NCI-H1436 (cell line): ENCODE measurements around the gene ESRRA.
A peak's percentile ranks its signal among the peaks of the same experiment; 100 is the strongest.

Experiments used
- DNase-seq: peaks from one replicate; lab custom pipeline; 2025; lab: John Stamatoyannopoulos, UW

Gene ESRRA

GRCh38 chr11:64352099-64352994, 47.0 kb downstream of the ESRRA start:
- no peak for DNase-seq

- no peak for DNase-seq
Observed at GRCh38 chr11:64352995-64353714, 47.8 kb downstream of the ESRRA start.

- DNase-seq: no peak
Observed at GRCh38 chr11:64353715-64354506, 48.6 kb downstream of the ESRRA start.

DNA sequence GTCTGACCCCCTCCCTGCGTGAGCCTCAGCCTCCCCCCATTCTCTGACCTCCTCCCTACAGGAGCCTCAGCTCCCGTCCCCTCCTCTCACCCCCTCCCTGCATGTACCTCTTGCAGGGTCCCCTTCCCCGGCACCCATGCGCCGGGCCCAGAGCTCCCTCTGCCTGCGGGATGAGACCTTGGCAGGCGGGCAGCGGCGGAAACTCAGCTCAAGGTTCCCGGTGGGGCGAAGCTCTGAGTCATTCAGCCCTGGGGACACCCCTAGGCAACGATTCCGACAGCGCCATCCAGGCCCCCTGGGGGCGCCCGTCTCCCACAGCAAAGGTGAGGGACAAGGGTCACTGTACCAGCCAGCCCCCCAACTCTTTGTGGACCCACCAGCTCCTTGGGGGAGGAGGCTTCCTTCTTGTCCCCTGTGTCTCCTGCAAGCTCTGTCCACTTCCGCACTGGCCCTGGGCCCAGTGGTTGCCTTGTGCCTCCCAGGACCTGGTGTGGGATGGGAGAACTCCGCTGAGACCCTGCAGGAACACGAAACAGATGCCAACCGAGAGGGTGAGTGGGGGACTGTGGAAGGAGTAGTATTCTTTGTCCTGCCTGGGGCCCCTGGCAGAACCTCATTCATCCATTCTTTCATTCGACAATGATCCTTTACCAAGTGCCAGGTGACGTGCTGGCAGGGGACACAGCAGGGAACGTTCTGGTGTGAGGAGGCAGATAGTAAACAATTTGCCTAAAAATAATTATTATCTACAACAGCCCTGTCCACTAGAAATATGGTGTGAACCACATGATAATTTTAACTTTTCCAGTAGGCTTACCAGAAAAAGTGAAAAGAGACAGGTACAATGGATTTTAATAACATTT, 50.0 kb downstream of the ESRRA start:
- DNase-seq: peak; percentile 82

GRCh38 chr11:64356498-64357411, 51.4 kb downstream of the ESRRA start:
- DNase-seq: peak; percentile 48

GRCh38 chr11:64357446-64357845, 52.1 kb downstream of the ESRRA start:
- no peak for DNase-seq

DNA sequence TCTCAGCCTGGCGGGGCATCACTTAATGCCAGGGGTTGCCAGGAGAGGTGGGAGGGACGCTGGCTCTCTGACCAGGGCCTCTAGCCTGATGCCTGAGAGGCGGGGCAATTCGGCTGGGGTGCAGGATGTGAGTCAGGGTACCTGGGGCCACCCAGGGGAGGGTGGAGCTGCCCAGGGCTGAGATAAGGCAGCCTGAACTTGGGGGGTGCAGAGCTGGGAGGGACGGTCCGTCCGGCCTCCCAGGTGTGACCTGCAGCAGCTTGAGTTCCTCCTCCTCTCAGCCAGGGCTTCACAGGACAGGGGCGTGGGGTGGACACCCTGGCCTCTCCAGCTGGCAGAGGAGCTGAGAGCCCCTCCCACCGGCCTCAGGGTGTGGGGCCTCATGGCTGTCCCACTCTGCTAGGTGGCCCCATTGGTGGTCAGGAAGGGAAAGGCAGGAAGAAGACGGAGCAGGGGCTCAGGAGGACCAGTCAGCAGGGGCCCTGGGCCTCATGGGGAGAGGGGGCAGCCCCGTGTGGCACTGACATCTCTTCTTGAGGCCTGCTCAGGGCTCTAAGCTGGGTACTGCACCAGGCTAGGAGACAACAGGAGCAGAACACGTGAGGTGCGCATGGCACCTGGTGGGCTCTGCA, 52.7 kb downstream of the ESRRA start:
- no peak for DNase-seq

DNA sequence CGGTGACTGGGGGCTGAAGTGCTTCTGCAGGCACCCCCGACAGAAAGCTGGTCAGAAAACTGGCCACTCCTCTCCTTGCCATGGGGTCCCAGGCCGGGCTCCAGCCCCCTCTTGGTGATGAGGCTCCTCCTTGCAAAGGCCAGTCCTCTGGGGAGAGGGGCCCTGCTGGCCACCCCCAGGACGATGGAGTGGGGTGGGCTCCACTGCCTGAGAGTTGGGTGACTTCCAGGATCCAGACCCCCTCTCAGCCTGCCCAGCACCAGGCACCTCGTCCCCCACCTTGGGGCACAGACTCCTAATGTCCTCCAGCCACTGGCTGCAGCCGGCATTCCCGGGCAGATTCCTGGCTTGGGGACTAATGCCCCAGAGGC, 53.2 kb downstream of the ESRRA start:
- DNase-seq: no peak

GRCh38 chr11:64358907-64359711, 53.8 kb downstream of the ESRRA start, which contains the start of gene RPS6KA4:
RPS6KA4 (plus strand) TSS chr11:64359162; CDS start chr11:64359236, 74 bp downstream.
- no peak for DNase-seq

DNA sequence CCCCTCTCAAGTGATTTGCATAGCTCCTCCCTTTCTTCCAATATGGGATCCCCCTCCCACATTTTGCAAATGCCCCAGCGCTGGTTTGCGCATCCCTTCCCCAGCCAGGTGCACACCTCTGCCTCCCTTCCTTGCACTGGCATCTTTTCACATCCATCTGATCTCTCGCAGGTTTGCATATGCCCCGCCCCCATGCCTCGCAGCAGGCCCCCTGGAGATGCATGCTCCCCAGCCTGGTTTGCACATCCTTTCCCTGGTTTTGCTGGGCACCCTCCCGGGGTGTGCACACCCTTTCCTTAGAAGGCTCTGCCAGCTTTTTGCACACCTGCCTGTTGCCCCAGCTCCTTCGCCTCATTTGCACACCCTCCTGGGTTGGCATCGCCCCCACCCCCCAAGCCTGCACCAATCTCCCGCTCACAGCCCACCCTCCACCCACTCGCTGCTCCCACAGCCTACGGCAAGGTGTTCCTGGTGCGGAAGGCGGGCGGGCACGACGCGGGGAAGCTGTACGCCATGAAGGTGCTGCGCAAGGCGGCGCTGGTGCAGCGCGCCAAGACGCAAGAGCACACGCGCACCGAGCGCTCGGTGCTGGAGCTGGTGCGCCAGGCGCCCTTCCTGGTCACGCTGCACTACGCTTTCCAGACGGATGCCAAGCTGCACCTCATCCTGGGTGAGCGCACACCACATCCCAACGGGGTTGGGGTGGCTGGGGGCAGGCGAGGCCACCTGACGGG, 54.6 kb downstream of the ESRRA start:
- no peak for DNase-seq

DNA sequence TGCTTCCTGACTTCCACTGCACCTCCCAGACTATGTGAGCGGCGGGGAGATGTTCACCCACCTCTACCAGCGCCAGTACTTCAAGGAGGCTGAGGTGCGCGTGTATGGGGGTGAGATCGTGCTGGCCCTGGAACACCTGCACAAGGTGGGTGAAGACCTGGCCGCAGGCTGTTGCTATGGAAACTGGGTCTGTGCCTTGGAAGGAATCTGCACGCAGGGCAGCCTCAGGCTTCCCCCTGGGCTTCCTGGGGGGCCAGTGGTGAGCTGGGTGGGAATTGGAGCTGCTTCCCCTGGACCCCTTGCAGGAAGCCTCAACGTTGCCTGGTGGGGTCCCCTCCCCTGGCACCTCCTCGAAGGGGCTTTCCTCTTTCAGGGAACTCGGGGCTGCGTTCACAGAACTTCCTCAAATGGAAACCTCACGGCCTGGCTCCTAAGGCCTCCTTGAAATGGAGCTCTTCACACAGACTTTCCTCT, 55.2 kb downstream of the ESRRA start:
- no peak for DNase-seq

- DNase-seq: no peak
Observed at GRCh38 chr11:64361659-64362058, 56.3 kb downstream of the ESRRA start.

- DNase-seq: no peak
Observed at GRCh38 chr11:64362339-64362738, 57.0 kb downstream of the ESRRA start.

GRCh38 chr11:64364435-64364834, 59.1 kb downstream of the ESRRA start:
- no peak for DNase-seq

- DNase-seq: no peak
Observed at GRCh38 chr11:64364911-64365310, 59.6 kb downstream of the ESRRA start.
